Lower leg skin (tissue), 3 donors: ENCODE results near the gene METTL24.

ENCODE experiments used
- CTCF ChIP-seq, 3 donors: fragments of 450-650 bp; IDR thresholded peaks; one replicate each; pipeline ENCODE4 v1.5.1; 2016; ENCODE audit warnings: antibody characterized with exemption in 3 of 3, mild to moderate bottlenecking in 3 of 3, moderate library complexity in 2 of 3
- POLR2A ChIP-seq, 2 donors: fragments of 450-650 bp; IDR thresholded peaks; one replicate each; pipeline ENCODE4 v1.6.1; 2016 to 2017; ENCODE audit warnings: antibody characterized with exemption in 2 of 2, mild to moderate bottlenecking in 1 of 2, moderate library complexity in 1 of 2

DNA sequence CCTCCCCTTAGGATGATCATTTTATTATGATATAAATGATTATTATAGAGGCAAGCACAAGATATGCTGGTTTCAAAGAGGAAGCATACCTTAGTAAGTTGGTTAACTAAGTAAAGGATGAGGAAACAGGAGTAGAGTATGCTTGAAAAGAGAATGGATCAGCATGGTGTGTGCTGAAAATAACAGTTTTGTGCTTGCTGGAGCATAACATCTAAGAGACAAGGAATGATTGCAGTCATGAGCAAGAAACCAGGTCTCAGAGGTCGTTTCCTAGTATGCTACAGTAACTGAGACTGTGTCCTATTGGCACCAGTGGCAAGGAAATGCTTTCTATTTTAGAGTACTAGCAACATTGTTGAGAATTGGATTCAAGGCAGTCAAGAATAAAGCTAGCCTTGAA is 143.8 kb downstream of the METTL24 start:
- no peak for TF ChIP-seq CTCF (IDR thresholded peaks at IDR 0.05)
- no peak for TF ChIP-seq POLR2A (IDR thresholded peaks at IDR 0.05)
